GM12878 (cell line): Measurements from ENCODE around the gene C16orf86. TPM values are rescaled to one million over a fixed set of nuclear protein-coding genes. Genes with fewer than 3 reads are reported as not detected.

Experiments
- ASH2L ChIP-seq: fragments of 300-600, 200-600 bp; sonication (generic); IDR thresholded peaks from 2 replicates; pipeline ENCODE4 v1.6.1; 2017; ENCODE audit warnings: low read depth, mild to moderate bottlenecking, borderline replicate concordance
- MTA3 ChIP-seq: IDR thresholded peaks from 2 replicates; pipeline ENCODE4 v1.6.1; 2012; ENCODE audit warnings: low read length, inconsistent platforms, borderline replicate concordance
- WRNIP1 ChIP-seq: IDR thresholded peaks from 2 replicates; pipeline ENCODE4 v1.6.1; 2011; ENCODE audit warnings: low read depth, low read length, improper control_type of control experiment, borderline replicate concordance
- ZNF622 ChIP-seq: fragments of 450-650 bp; IDR thresholded peaks from 2 replicates; pipeline ENCODE4 v1.6.1; 2017; ENCODE audit warnings: mild to moderate bottlenecking, inconsistent platforms
- polyA plus RNA-seq, 11 experiments: library from polyadenylated mRNA; depleted of rRNA in 4 of 11; unstranded in 6 of 11; stranded (reverse) in 5 of 11; fragments of >200 nt; fragmentation: Nextera tagmentation in 4 of 11; fragmentation: Illumina TruSeq in 1 of 11; extraction: Ambion mirVana in 4 of 11; extraction: Trizol in 1 of 11; gene quantifications; 1 replicate in 1 of 11; 2 replicates in 10 of 11; pipeline versions ENCODE4 v1.2.1 to v1.2.3, GENCODE V29; 2011 to 2016; ENCODE audit warnings: inconsistent platforms in 2 of 11, missing spikeins in 2 of 11, low read depth in 1 of 11
- total RNA-seq, 4 experiments: library from RNA; depleted of rRNA in 3 of 4; stranded (reverse); fragments of >200 nt in 3 of 4; fragmentation: Illumina TruSeq in 1 of 4; extraction: Trizol in 1 of 4; gene quantifications; 2 replicates each; pipeline versions ENCODE4 v1.2.1 to v1.2.3, GENCODE V29; 2013 to 2021
- TF ChIP-seq, protein P1 (sequence below): fragments of 450-650 bp; IDR thresholded peaks from 2 replicates; pipeline ENCODE4 v1.6.1; 2017; ENCODE audit warnings: mild to moderate bottlenecking, low read depth, inconsistent platforms; ENCODE audit not compliant: poor library complexity, severe bottlenecking
- TF ChIP-seq, protein P2 (sequence below): fragments of 450-650 bp; IDR thresholded peaks from 2 replicates; pipeline ENCODE4 v1.6.1; 2017; ENCODE audit warnings: mild to moderate bottlenecking, moderate library complexity

C16orf86 gene
- total and polyA plus RNA-seq, 10 of the 15 experiments (the other 5 are each of a cell fraction or from before 2014, with no cell fraction given): 0.11 to 3.3 (median 1.6) TPM

GRCh38 chr16:67628216-67628615 lies 38.4 kb upstream of the C16orf86 start (continued):
- TF ChIP-seq, protein P1, sequence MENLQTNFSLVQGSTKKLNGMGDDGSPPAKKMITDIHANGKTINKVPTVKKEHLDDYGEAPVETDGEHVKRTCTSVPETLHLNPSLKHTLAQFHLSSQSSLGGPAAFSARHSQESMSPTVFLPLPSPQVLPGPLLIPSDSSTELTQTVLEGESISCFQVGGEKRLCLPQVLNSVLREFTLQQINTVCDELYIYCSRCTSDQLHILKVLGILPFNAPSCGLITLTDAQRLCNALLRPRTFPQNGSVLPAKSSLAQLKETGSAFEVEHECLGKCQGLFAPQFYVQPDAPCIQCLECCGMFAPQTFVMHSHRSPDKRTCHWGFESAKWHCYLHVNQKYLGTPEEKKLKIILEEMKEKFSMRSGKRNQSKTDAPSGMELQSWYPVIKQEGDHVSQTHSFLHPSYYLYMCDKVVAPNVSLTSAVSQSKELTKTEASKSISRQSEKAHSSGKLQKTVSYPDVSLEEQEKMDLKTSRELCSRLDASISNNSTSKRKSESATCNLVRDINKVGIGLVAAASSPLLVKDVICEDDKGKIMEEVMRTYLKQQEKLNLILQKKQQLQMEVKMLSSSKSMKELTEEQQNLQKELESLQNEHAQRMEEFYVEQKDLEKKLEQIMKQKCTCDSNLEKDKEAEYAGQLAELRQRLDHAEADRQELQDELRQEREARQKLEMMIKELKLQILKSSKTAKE: no peak
- TF ChIP-seq ZNF622: no peak
- TF ChIP-seq WRNIP1: no peak
- no peak for TF ChIP-seq ASH2L
- no peak for TF ChIP-seq MTA3
- TF ChIP-seq, protein P2, sequence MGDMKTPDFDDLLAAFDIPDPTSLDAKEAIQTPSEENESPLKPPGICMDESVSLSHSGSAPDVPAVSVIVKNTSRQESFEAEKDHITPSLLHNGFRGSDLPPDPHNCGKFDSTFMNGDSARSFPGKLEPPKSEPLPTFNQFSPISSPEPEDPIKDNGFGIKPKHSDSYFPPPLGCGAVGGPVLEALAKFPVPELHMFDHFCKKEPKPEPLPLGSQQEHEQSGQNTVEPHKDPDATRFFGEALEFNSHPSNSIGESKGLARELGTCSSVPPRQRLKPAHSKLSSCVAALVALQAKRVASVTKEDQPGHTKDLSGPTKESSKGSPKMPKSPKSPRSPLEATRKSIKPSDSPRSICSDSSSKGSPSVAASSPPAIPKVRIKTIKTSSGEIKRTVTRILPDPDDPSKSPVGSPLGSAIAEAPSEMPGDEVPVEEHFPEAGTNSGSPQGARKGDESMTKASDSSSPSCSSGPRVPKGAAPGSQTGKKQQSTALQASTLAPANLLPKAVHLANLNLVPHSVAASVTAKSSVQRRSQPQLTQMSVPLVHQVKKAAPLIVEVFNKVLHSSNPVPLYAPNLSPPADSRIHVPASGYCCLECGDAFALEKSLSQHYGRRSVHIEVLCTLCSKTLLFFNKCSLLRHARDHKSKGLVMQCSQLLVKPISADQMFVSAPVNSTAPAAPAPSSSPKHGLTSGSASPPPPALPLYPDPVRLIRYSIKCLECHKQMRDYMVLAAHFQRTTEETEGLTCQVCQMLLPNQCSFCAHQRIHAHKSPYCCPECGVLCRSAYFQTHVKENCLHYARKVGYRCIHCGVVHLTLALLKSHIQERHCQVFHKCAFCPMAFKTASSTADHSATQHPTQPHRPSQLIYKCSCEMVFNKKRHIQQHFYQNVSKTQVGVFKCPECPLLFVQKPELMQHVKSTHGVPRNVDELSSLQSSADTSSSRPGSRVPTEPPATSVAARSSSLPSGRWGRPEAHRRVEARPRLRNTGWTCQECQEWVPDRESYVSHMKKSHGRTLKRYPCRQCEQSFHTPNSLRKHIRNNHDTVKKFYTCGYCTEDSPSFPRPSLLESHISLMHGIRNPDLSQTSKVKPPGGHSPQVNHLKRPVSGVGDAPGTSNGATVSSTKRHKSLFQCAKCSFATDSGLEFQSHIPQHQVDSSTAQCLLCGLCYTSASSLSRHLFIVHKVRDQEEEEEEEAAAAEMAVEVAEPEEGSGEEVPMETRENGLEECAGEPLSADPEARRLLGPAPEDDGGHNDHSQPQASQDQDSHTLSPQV: no peak
